Astrocyte of the spinal cord (primary cell): Measurements from ENCODE around the gene GTPBP8.

Source experiments
- DNase-seq: peaks from one replicate; pipeline ENCODE4 v3.0.0; 2011; ENCODE audit warnings: low read depth, low spot score
- H3K4me3 ChIP-seq: 2 replicates; pipeline ENCODE4 v1.5.1; 2011; ENCODE audit warnings: low read depth, mild to moderate bottlenecking, low read length, moderate library complexity
- CTCF ChIP-seq: IDR thresholded peaks from 2 replicates; pipeline ENCODE4 v1.5.1; 2012; ENCODE audit warnings: low read depth, mild to moderate bottlenecking, low read length, inconsistent platforms
- in situ Hi-C: cut with HindIII; loops from 2 replicates; pipeline ENCODE4 v1.10.0; 2017; ENCODE audit warnings: low sequenced_read_pairs

GTPBP8 gene

DNA sequence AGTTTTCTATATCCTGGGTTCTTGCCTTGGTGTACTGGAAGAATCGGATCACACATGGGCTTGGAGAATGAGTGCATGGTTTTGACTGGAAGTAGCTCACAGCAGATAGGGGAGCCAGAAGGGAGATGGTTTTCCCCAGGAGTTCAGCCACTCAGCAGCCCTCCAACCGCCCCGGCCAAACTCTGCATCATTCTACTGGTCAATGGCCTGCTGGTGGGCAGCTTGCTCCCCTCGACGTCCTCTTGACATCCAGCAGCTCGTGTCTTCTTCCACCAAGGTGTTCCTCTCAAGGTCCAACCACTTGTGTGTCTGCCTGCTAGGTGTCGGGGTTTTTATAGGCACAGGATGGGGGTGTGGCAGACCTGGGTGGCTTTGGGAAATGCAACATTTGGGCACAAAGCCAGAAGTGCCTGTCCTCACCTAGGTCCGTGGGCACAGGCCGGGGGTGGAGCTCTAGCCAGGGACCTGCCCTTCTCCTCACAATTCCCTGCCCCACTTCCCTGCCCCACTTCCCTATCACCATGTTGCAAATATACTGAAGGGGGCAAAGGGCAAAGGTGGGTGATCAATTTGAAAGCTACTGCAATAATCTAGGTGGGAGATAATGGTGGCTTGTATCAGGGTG lies 3.0 kb upstream of the GTPBP8 start:
- no peak overlapping the region for H3K4me3 ChIP-seq
- TF ChIP-seq CTCF: no peak
- DNase-seq: no peak
- in situ Hi-C loops: no loop called here

GRCh38 chr3:112995800-112996199 lies 5.0 kb downstream of the GTPBP8 start:
- no peak for DNase-seq
- in situ Hi-C loops: no loop called here
- no peak for TF ChIP-seq CTCF
- no peak overlapping the region for H3K4me3 ChIP-seq

DNA sequence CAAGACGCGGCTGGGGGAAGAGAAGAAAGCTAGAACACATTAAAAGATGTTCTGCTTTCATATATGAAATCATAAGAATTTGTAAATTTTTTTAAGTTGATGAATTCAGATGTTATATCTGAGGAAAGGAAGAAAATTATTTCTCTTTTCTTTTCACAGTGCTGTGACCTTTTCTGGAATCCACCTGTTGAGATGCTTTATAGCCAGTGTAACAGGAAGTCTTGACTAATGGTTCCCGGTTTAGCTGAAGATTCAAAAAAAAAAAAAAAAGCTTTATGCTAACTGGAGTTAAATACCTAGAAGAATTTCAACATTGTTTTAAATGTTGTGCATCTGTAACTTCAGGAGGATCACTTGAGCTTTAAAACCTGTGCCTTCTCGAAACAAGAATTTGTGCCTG lies 9.9 kb downstream of the GTPBP8 start:
- DNase-seq: no peak
- TF ChIP-seq CTCF: no peak
- H3K4me3 ChIP-seq: no peak overlapping the region
- in situ Hi-C loops: no loop called here

GRCh38 chr3:113002037-113002436 lies 11.3 kb downstream of the GTPBP8 start:
- in situ Hi-C loops: no loop called here
- no peak for TF ChIP-seq CTCF
- H3K4me3 ChIP-seq: no peak overlapping the region
- DNase-seq: no peak

- no peak overlapping the region for H3K4me3 ChIP-seq
- in situ Hi-C loops: no loop called here
- no peak for DNase-seq
- TF ChIP-seq CTCF: no peak
Observed at GRCh38 chr3:113002679-113003078, 11.9 kb downstream of the GTPBP8 start.

DNA sequence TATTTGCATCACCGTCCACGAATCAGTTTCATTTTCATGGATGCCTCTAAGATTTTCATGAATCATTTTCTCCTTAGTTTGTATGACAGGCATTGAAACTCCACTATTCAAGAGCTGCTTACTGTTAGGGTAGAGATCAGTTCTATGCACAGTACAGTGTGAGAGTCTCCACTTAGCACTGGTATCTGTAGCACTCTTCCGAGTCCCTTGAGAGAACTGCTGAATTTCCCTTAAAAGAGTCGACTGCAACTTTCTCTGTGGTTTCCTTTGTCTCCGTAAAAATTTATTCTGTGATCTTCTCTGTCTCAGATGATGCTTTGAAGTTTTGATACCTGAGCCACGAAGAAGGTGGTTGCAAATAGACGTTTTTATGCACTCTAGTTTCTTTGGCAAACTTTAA lies 14.8 kb downstream of the GTPBP8 start:
- no peak for DNase-seq
- H3K4me3 ChIP-seq: no peak overlapping the region
- in situ Hi-C loops: no loop called here
- no peak for TF ChIP-seq CTCF
